Measurements from ENCODE around the gene TBX2.

DNA sequence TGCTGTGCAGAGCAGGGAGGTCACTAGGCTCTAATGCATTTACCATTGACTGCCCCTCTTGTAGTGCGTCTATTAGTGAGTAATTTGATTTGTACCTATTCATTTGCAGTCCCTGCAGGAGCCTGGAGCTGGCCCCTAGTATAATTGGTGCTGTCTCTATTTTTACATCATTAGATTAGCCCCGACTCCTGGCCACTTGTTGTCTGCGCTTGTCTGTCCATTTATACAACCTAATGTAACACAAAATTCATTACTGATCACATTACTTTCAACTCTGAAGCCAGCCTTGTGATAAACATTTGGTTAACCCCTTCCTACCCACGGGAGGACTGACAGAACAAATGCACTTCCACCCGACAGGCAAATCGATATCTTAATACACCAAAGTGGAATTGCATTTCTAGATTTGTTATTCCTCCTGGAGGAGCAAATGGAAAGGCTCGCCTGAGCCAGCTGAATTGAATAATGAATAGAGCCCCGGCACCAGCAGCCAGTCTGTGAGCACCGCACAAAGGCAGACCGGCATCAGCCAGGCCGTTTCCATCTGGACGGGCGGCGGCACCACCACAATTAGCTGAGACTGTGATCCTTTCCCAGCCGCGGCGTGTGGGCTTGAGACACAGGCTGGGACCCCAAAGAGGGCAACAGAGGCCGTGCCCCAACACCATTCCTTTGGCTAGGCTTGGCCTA lies 18.7 kb upstream of the TBX2 start:
- TF ChIP-seq, protein P1, sequence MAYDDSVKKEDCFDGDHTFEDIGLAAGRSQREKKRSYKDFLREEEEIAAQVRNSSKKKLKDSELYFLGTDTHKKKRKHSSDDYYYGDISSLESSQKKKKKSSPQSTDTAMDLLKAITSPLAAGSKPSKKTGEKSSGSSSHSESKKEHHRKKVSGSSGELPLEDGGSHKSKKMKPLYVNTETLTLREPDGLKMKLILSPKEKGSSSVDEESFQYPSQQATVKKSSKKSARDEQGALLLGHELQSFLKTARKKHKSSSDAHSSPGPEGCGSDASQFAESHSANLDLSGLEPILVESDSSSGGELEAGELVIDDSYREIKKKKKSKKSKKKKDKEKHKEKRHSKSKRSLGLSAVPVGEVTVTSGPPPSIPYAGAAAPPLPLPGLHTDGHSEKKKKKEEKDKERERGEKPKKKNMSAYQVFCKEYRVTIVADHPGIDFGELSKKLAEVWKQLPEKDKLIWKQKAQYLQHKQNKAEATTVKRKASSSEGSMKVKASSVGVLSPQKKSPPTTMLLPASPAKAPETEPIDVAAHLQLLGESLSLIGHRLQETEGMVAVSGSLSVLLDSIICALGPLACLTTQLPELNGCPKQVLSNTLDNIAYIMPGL (CRISPR knock-in tag; IDR thresholded peaks at IDR 0.05; ENCODE audit: borderline replicate concordance in 1 of 2, low read depth in 1 of 2) = no peak
- TF ChIP-seq RAD51 (IDR thresholded peaks at IDR 0.05; ENCODE audit: borderline replicate concordance) (no peak), ZNF782 (CRISPR knock-in tag; IDR thresholded peaks at IDR 0.05; ENCODE audit: borderline replicate concordance) (no peak), EHMT2 (IDR thresholded peaks at IDR 0.05; ENCODE audit: borderline replicate concordance, low read depth, low read length) (no peak), CHD2 (IDR thresholded peaks at IDR 0.05; ENCODE audit: low read depth, low read length) (no peak), BHLHE40 (IDR thresholded peaks at IDR 0.05; ENCODE audit: low read length) (no peak)
- TF ChIP-seq, protein P2, sequence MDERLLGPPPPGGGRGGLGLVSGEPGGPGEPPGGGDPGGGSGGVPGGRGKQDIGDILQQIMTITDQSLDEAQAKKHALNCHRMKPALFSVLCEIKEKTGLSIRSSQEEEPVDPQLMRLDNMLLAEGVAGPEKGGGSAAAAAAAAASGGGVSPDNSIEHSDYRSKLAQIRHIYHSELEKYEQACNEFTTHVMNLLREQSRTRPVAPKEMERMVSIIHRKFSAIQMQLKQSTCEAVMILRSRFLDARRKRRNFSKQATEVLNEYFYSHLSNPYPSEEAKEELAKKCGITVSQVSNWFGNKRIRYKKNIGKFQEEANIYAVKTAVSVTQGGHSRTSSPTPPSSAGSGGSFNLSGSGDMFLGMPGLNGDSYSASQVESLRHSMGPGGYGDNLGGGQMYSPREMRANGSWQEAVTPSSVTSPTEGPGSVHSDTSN (CRISPR knock-in tag; IDR thresholded peaks at IDR 0.05) = no peak
- TF ChIP-seq, protein P3, sequence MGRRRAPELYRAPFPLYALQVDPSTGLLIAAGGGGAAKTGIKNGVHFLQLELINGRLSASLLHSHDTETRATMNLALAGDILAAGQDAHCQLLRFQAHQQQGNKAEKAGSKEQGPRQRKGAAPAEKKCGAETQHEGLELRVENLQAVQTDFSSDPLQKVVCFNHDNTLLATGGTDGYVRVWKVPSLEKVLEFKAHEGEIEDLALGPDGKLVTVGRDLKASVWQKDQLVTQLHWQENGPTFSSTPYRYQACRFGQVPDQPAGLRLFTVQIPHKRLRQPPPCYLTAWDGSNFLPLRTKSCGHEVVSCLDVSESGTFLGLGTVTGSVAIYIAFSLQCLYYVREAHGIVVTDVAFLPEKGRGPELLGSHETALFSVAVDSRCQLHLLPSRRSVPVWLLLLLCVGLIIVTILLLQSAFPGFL (CRISPR knock-in tag; IDR thresholded peaks at IDR 0.05) = no peak
